H9 (cell line): ENCODE results near the gene CXCL1. TPM values are rescaled to one million over a fixed set of nuclear protein-coding genes. Genes with fewer than 3 reads are reported as not detected.

Experiments used
- DNase-seq: peaks from one replicate; pipeline ENCODE4 v3.0.0-alpha.2; 2017
- H2AFZ ChIP-seq: one replicate; pipeline ENCODE4 v1.6.1; 2013; ENCODE audit warnings: mild to moderate bottlenecking, low read length, control low read depth, moderate library complexity
- H2AK5ac ChIP-seq: 2 replicates; pipeline ENCODE4 v1.6.1; 2013; ENCODE audit warnings: low read length, control low read depth, mixed read lengths; ENCODE audit not compliant: insufficient read length
- H2BK120ac ChIP-seq: one replicate; pipeline ENCODE4 v1.6.1; 2013; ENCODE audit warnings: low read depth, mild to moderate bottlenecking, low read length, control low read depth, inconsistent platforms; ENCODE audit not compliant: poor library complexity, severe bottlenecking
- H2BK12ac ChIP-seq: 2 replicates; pipeline ENCODE4 v1.6.1; 2013; ENCODE audit warnings: low read length, control low read depth, mixed read lengths, low read depth; ENCODE audit not compliant: insufficient read length
- H2BK15ac ChIP-seq: 2 replicates; pipeline ENCODE4 v1.6.1; 2013; ENCODE audit warnings: low read depth, low read length, control low read depth
- H2BK20ac ChIP-seq: one replicate; pipeline ENCODE4 v1.6.1; 2013; ENCODE audit warnings: low read depth, mild to moderate bottlenecking, low read length, control low read depth, inconsistent platforms; ENCODE audit not compliant: poor library complexity, severe bottlenecking
- H2BK5ac ChIP-seq: 2 replicates; pipeline ENCODE4 v1.6.1; 2013; ENCODE audit warnings: low read length, control low read depth, mixed read lengths; ENCODE audit not compliant: insufficient read length
- H3K14ac ChIP-seq: 2 replicates; pipeline ENCODE4 v1.6.1; 2013; ENCODE audit warnings: low read length, control low read depth; ENCODE audit not compliant: insufficient read depth
- H3K18ac ChIP-seq: 2 replicates; pipeline ENCODE4 v1.6.1; 2013; ENCODE audit warnings: low read depth, mild to moderate bottlenecking, mixed read lengths, low read length, control low read depth; ENCODE audit not compliant: insufficient read length
- H3K23ac ChIP-seq: 2 replicates; pipeline ENCODE4 v1.6.1; 2013; ENCODE audit warnings: low read length, control low read depth, mixed read lengths, low read depth; ENCODE audit not compliant: insufficient read length
- H3K23me2 ChIP-seq: 2 replicates; pipeline ENCODE4 v1.6.1; 2013; ENCODE audit warnings: low read depth, mild to moderate bottlenecking, mixed read lengths, low read length, control low read depth; ENCODE audit not compliant: insufficient read length, poor library complexity, severe bottlenecking
- H3K27ac ChIP-seq: 2 replicates; pipeline ENCODE4 v1.5.1; 2013; ENCODE audit warnings: low read length, control low read depth, mixed read lengths, low read depth; ENCODE audit not compliant: insufficient read length
- H3K27me3 ChIP-seq: 2 replicates; pipeline ENCODE4 v1.6.1; 2013; ENCODE audit warnings: low read length, control low read depth, inconsistent platforms; ENCODE audit not compliant: insufficient read depth
- H3K4ac ChIP-seq: 2 replicates; pipeline ENCODE4 v1.6.1; 2013; ENCODE audit warnings: low read depth, mild to moderate bottlenecking, control low read depth, inconsistent platforms, low read length, moderate library complexity
- H3K4me1 ChIP-seq: 2 replicates; pipeline ENCODE4 v1.6.1; 2013; ENCODE audit warnings: low read length, control low read depth, inconsistent platforms; ENCODE audit not compliant: insufficient read depth
- H3K4me2 ChIP-seq: 2 replicates; pipeline ENCODE4 v1.6.1; 2013; ENCODE audit warnings: low read length, control low read depth, mixed read lengths; ENCODE audit not compliant: insufficient read length, insufficient read depth
- H3K56ac ChIP-seq: 2 replicates; pipeline ENCODE4 v1.6.1; 2013; ENCODE audit warnings: low read depth, mild to moderate bottlenecking, mixed read lengths, low read length, control low read depth; ENCODE audit not compliant: insufficient read length
- H3K79me1 ChIP-seq: 2 replicates; pipeline ENCODE4 v1.6.1; 2013; ENCODE audit warnings: low read depth, mild to moderate bottlenecking, moderate library complexity, low read length, control low read depth, inconsistent platforms; ENCODE audit not compliant: insufficient read depth, poor library complexity, severe bottlenecking
- H3K79me2 ChIP-seq: 2 replicates; pipeline ENCODE4 v1.6.1; 2013; ENCODE audit warnings: low read length, control low read depth, inconsistent platforms; ENCODE audit not compliant: insufficient read depth
- H3K9ac ChIP-seq: 2 replicates; pipeline ENCODE4 v1.6.1; 2013; ENCODE audit warnings: low read length, control low read depth, mixed read lengths; ENCODE audit not compliant: insufficient read length; ENCODE audit errors: extremely low read depth
- H3K9me3 ChIP-seq: one replicate; pipeline ENCODE4 v1.6.1; 2013; ENCODE audit warnings: low read depth, low read length, inconsistent platforms; ENCODE audit not compliant: control insufficient read depth
- H3T11ph ChIP-seq: one replicate; pipeline ENCODE4 v1.6.1; 2013; ENCODE audit warnings: mild to moderate bottlenecking, low read length, control low read depth, inconsistent platforms
- H4K20me1 ChIP-seq: one replicate; pipeline ENCODE4 v1.6.1; 2013; ENCODE audit not compliant: control insufficient read depth, insufficient read length, insufficient read depth
- H4K5ac ChIP-seq: 2 replicates; pipeline ENCODE4 v1.6.1; 2013; ENCODE audit warnings: low read depth, mild to moderate bottlenecking, mixed read lengths, low read length, control low read depth; ENCODE audit not compliant: insufficient read length
- H4K8ac ChIP-seq: replicated peaks from 2 replicates; pipeline ENCODE4 v1.6.1; 2013; ENCODE audit warnings: low read length, control low read depth, mixed read lengths, low read depth; ENCODE audit not compliant: insufficient read length
- H4K91ac ChIP-seq: 2 replicates; pipeline ENCODE4 v1.6.1; 2013; ENCODE audit warnings: low read depth, mild to moderate bottlenecking, moderate library complexity, mixed read lengths, low read length, control low read depth; ENCODE audit not compliant: insufficient read length
- H3K27ac Mint-ChIP-seq, 3 experiments: 2 replicates in 2 of 3; 3 replicates in 1 of 3; pipeline ENCODE4 v1.8.0; 2020 to 2021; ENCODE audit warnings: mixed read lengths in 3 of 3, mild to moderate bottlenecking in 1 of 3, moderate library complexity in 1 of 3
- H3K27me3 Mint-ChIP-seq: 2 replicates; pipeline ENCODE4 v1.8.0; 2021; ENCODE audit warnings: low read depth, mild to moderate bottlenecking, moderate library complexity, mixed read lengths
- H3K36me3 Mint-ChIP-seq, 3 experiments: 2 replicates in 2 of 3; 3 replicates in 1 of 3; pipeline ENCODE4 v1.8.0; 2020 to 2021; ENCODE audit warnings: low read depth in 3 of 3, mixed read lengths in 3 of 3; ENCODE audit not compliant: insufficient read depth in 1 of 3
- H3K4me1 Mint-ChIP-seq, 2 experiments: 2 replicates each; pipeline ENCODE4 v1.8.0; 2020; ENCODE audit warnings: mixed read lengths in 2 of 2
- H3K4me3 Mint-ChIP-seq, 2 experiments: 2 replicates in 1 of 2; 3 replicates in 1 of 2; pipeline ENCODE4 v1.8.0; 2020 to 2021; ENCODE audit warnings: mild to moderate bottlenecking in 2 of 2, mixed read lengths in 2 of 2, moderate library complexity in 1 of 2
- H3K9me3 Mint-ChIP-seq, 2 experiments: 2 replicates in 1 of 2; 3 replicates in 1 of 2; pipeline ENCODE4 v1.8.0; 2020; ENCODE audit warnings: mild to moderate bottlenecking in 2 of 2, mixed read lengths in 2 of 2, moderate library complexity in 1 of 2
- CTCF ChIP-seq: fragments of 200-600 bp; sonication (generic); conservative IDR thresholded peaks from 3 replicates; pipeline ENCODE4 v1.8.0; 2021; ENCODE audit warnings: antibody characterized with exemption, mild to moderate bottlenecking
- WGBS: extraction: QIAGEN DNeasy Blood & Tissue Kit; methylation state at CpG from one replicate; pipeline ENCODE4 v1.1.7; 2013; ENCODE audit warnings: missing lambda C conversion rate, low lambda C conversion rate, mixed read lengths; ENCODE audit not compliant: insufficient read length; ENCODE audit errors: extremely low coverage; 5-methylcytosine and 5-hydroxymethylcytosine counted together
- long read RNA-seq: library from polyadenylated mRNA; unstranded; transcript quantifications from one replicate; pipeline ENCODE4 v2.0.0, GENCODE V29; 2020
- total RNA-seq: library from RNA; stranded (reverse); gene quantifications from 2 replicates; pipeline ENCODE4 v1.2.1, GENCODE V29; 2021

Gene CXCL1
- total RNA-seq, result 0.20 TPM in 2 replicates
- long read RNA-seq, partial matches to known transcripts, result 0 of 2 reads
- long read RNA-seq, other reads (novel, unspliced or antisense), result 0 of 2 reads

DNA sequence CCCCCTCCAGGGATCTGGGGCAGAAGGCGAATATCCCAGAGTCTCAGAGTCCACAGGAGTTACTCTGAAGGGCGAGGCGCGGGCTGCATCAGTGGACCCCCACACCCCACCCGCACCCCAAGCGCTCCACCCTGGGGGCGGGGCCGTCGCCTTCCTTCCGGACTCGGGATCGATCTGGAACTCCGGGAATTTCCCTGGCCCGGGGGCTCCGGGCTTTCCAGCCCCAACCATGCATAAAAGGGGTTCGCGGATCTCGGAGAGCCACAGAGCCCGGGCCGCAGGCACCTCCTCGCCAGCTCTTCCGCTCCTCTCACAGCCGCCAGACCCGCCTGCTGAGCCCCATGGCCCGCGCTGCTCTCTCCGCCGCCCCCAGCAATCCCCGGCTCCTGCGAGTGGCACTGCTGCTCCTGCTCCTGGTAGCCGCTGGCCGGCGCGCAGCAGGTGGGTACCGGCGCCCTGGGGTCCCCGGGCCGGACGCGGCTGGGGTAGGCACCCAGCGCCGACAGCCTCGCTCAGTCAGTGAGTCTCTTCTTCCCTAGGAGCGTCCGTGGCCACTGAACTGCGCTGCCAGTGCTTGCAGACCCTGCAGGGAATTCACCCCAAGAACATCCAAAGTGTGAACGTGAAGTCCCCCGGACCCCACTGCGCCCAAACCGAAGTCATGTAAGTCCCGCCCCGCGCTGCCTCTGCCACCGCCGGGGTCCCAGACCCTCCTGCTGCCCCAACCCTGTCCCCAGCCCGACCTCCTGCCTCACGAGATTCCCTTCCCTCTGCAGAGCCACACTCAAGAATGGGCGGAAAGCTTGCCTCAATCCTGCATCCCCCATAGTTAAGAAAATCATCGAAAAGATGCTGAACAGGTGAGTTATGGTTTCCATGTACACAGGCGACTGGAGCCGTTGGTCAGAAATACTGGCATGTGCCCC, at the start of gene CXCL1:
TSS of gene CXCL1 (plus strand) at position 264 of the 926 bp plus-strand sequence. CDS start at position 342, 78 bp downstream.
- no peaks in the 10 kb centered on the region for H4K20me1 ChIP-seq
- H2AFZ ChIP-seq, result no peak within 1 kb of the TSS
- no peak for TF ChIP-seq CTCF
- no peak within 1 kb of the TSS for H4K5ac ChIP-seq
- no peak within 1 kb of the TSS for H2BK15ac ChIP-seq
- no peaks in the 10 kb centered on the region for H3K9me3 ChIP-seq
- Mint-ChIP-seq H3K36me3 (no peaks in the 10 kb centered on the region), H3K4me1 (peaks cover 15 to 21% of the 10 kb centered on the region in 2 experiments), H3K9me3 (no peaks in the 10 kb centered on the region), H3K4me3 (peak within 1 kb of the TSS; percentile 80 to 82), H3K27me3 (peaks cover 50% of the 10 kb centered on the region), H3K27ac (no peak within 1 kb of the TSS; a peak in 1 of 7 replicates)
- no peak within 1 kb of the TSS for H3K27ac ChIP-seq
- 0 out of 2 replicates have a peak, but pooled peaks cover 2% of the 10 kb centered on the region for H3K4me1 ChIP-seq
- H3K4me2 ChIP-seq, result peak within 1 kb of the TSS; percentile 75
- no peak within 1 kb of the TSS for H2BK5ac ChIP-seq
- no peak within 1 kb of the TSS for H3T11ph ChIP-seq
- no peak within 1 kb of the TSS for H2BK120ac ChIP-seq
- WGBS, result no CpG with 5 or more reads among the region's 61 CpGs
- DNase-seq, result peak; percentile 48
- peak within 1 kb of the TSS; percentile 44 for H3K9ac ChIP-seq
- H2AK5ac ChIP-seq, result no peak within 1 kb of the TSS
- no peak within 1 kb of the TSS for H3K4ac ChIP-seq
- H2BK20ac ChIP-seq, result no peak within 1 kb of the TSS
- no peaks in the 10 kb centered on the region for H3K79me1 ChIP-seq
- H4K8ac ChIP-seq, result no peak within 1 kb of the TSS
- no peaks in the 10 kb centered on the region; the same call in 1 of the 2 replicates for H3K27me3 ChIP-seq
- H3K18ac ChIP-seq, result peak within 1 kb of the TSS; percentile 24
- no peak within 1 kb of the TSS for H3K56ac ChIP-seq
- H3K14ac ChIP-seq, result peak within 1 kb of the TSS; percentile 66; the same call in 1 of the 2 replicates
- H3K23me2 ChIP-seq, result peaks cover 12% of the 10 kb centered on the region
- peak within 1 kb of the TSS; percentile 14 for H2BK12ac ChIP-seq
- H3K23ac ChIP-seq, result no peak within 1 kb of the TSS
- no peak within 1 kb of the TSS for H4K91ac ChIP-seq
- H3K79me2 ChIP-seq, result no peaks in the 10 kb centered on the region
